Esophagus (tissue), 2 donors: ENCODE results near the gene CPNE1. TPM values are rescaled to one million over a fixed set of nuclear protein-coding genes. Genes with fewer than 3 reads are reported as not detected.

Source experiments
- H3K27ac ChIP-seq, 2 donors: one replicate each; pipeline ENCODE4 v1.5.1; 2013; ENCODE audit warnings: low read depth in 2 of 2, mild to moderate bottlenecking in 2 of 2, inconsistent platforms in 1 of 2, low read length in 1 of 2, moderate library complexity in 1 of 2
- H3K27me3 ChIP-seq, 2 donors: one replicate each; pipeline ENCODE4 v1.6.1; 2013; ENCODE audit warnings: low read length in 2 of 2, control low read depth in 1 of 2, mild to moderate bottlenecking in 1 of 2; ENCODE audit not compliant: insufficient read depth in 2 of 2, control insufficient read depth in 1 of 2
- H3K36me3 ChIP-seq, 2 donors: one replicate each; pipeline ENCODE4 v1.6.1; 2013; ENCODE audit warnings: low read length in 1 of 2; ENCODE audit not compliant: control insufficient read depth in 2 of 2, insufficient read depth in 2 of 2
- H3K4me1 ChIP-seq, 2 donors: one replicate each; pipeline ENCODE4 v1.6.1; 2013; ENCODE audit warnings: low read length in 1 of 2; ENCODE audit not compliant: control insufficient read depth in 2 of 2, insufficient read depth in 2 of 2
- H3K4me3 ChIP-seq, 2 donors: one replicate each; pipeline ENCODE4 v1.5.1; 2013; ENCODE audit warnings: low read length in 2 of 2, mild to moderate bottlenecking in 2 of 2, low read depth in 1 of 2, moderate library complexity in 1 of 2
- H3K9me3 ChIP-seq, 2 donors: one replicate each; pipeline ENCODE4 v1.6.1; 2013; ENCODE audit warnings: mild to moderate bottlenecking in 2 of 2, low read depth in 1 of 2, low read length in 1 of 2, moderate library complexity in 1 of 2; ENCODE audit not compliant: control insufficient read depth in 2 of 2, insufficient read depth in 1 of 2
- WGBS, 2 donors: extraction: QIAGEN DNeasy Blood & Tissue Kit; methylation state at CpG; one replicate each; pipeline ENCODE4 v1.1.7; 2013; 5-methylcytosine and 5-hydroxymethylcytosine counted together
- polyA plus RNA-seq, 2 donors: library from polyadenylated mRNA; stranded (reverse); fragments of 200-250 nt; gene quantifications; one replicate each; pipeline ENCODE4 v1.2.3, GENCODE V29; 2013
- donor health status: healthy with polysubstance abuse.
- donor health status: Bipolar disorder and iron deficiency.

The CPNE1 gene
- polyA plus RNA-seq, 2 donors = 88.9 to 119 TPM

- H3K27ac ChIP-seq = no peak overlapping the region
- no peak overlapping the region for H3K4me3 ChIP-seq
- no peaks in the 10 kb centered on the region for H3K36me3 ChIP-seq
- WGBS, 2 donors = 87 to 90% methylated on average over 11 of the region's 11 CpGs
- H3K9me3 ChIP-seq = no peaks in the 10 kb centered on the region
- peaks cover 0 to 6% of the 10 kb centered on the region in 2 donors for H3K27me3 ChIP-seq
- peaks cover 1 to 18% of the 10 kb centered on the region in 2 donors for H3K4me1 ChIP-seq
These were observed 60.8 kb downstream of the CPNE1 start for GRCh38 chr20:35603695-35604448.

- Histone ChIP-seq H3K9me3 (no peaks in the 10 kb centered on the region), H3K27me3 (peaks cover 0 to 6% of the 10 kb centered on the region in 2 donors), H3K27ac (no peak overlapping the region), H3K4me3 (no peak overlapping the region), H3K36me3 (no peaks in the 10 kb centered on the region), H3K4me1 (peaks cover 3 to 18% of the 10 kb centered on the region in 2 donors)
- 93% methylated on average over 15 of the region's 15 CpGs for WGBS, 2 donors
These were observed 61.7 kb downstream of the CPNE1 start for GRCh38 chr20:35602851-35603495.

- peaks cover 0 to 6% of the 10 kb centered on the region in 2 donors for H3K27me3 ChIP-seq
- peaks cover 3 to 12% of the 10 kb centered on the region in 2 donors for H3K4me1 ChIP-seq
- 31 to 32% methylated on average over 28 to 30 of the region's 30 CpGs for WGBS, 2 donors
- no peaks in the 10 kb centered on the region for H3K9me3 ChIP-seq
- no peak overlapping the region for H3K27ac ChIP-seq
- no peaks in the 10 kb centered on the region for H3K36me3 ChIP-seq
- H3K4me3 ChIP-seq = peak overlapping the region; percentile 32 to 47
These were observed 62.7 kb downstream of the CPNE1 start for GRCh38 chr20:35601990-35602389.

GRCh38 chr20:35600993-35601973 lies 63.4 kb downstream of the CPNE1 start:
- Histone ChIP-seq H3K4me3 (peak overlapping the region; percentile 32 to 47), H3K4me1 (peaks cover 3 to 12% of the 10 kb centered on the region in 2 donors), H3K27ac (no peak overlapping the region), H3K36me3 (no peaks in the 10 kb centered on the region), H3K27me3 (peaks cover 0 to 6% of the 10 kb centered on the region in 2 donors), H3K9me3 (no peaks in the 10 kb centered on the region)
- WGBS, 2 donors = 1% methylated on average over 80 to 103 of the region's 103 CpGs

GRCh38 chr20:35600176-35600992 lies 64.3 kb downstream of the CPNE1 start:
- H3K27me3 ChIP-seq = peaks cover 0 to 6% of the 10 kb centered on the region in 2 donors
- peaks cover 4 to 15% of the 10 kb centered on the region in 2 donors for H3K4me1 ChIP-seq
- H3K27ac ChIP-seq = no peak overlapping the region
- no peaks in the 10 kb centered on the region for H3K36me3 ChIP-seq
- H3K4me3 ChIP-seq = peak overlapping the region; percentile 12 to 32
- 32 to 33% methylated on average over 32 to 34 of the region's 34 CpGs for WGBS, 2 donors
- H3K9me3 ChIP-seq = no peaks in the 10 kb centered on the region

- H3K4me1 ChIP-seq = peaks cover 6 to 16% of the 10 kb centered on the region in 2 donors
- WGBS, 2 donors = 93 to 95% methylated on average over 9 of the region's 9 CpGs
These were observed 65.0 kb downstream of the CPNE1 start for GRCh38 chr20:35599776-35600120.

GRCh38 chr20:35598899-35599775 lies 65.6 kb downstream of the CPNE1 start:
- Histone ChIP-seq H3K27me3 (peaks cover 0 to 6% of the 10 kb centered on the region in 2 donors), H3K9me3 (no peaks in the 10 kb centered on the region), H3K27ac (no peak overlapping the region), H3K4me3 (no peak overlapping the region), H3K4me1 (peaks cover 6 to 16% of the 10 kb centered on the region in 2 donors), H3K36me3 (no peaks in the 10 kb centered on the region)
- WGBS, 2 donors = 82 to 84% methylated on average over 22 of the region's 22 CpGs

More at GRCh38 chr20:35599776-35600120, 65.0 kb downstream of the CPNE1 start:
- no peak overlapping the region for H3K27ac ChIP-seq
- no peaks in the 10 kb centered on the region for H3K9me3 ChIP-seq
- H3K4me3 ChIP-seq = no peak overlapping the region
- H3K36me3 ChIP-seq = no peaks in the 10 kb centered on the region
- H3K27me3 ChIP-seq = peaks cover 0 to 6% of the 10 kb centered on the region in 2 donors

- peaks cover 0 to 6% of the 10 kb centered on the region in 2 donors for H3K27me3 ChIP-seq
- 50 to 70% methylated on average over 7 of the region's 7 CpGs for WGBS, 2 donors
- no peaks in the 10 kb centered on the region for H3K9me3 ChIP-seq
- H3K4me3 ChIP-seq = no peak overlapping the region
- H3K36me3 ChIP-seq = no peaks in the 10 kb centered on the region
- H3K27ac ChIP-seq = no peak overlapping the region
- H3K4me1 ChIP-seq = peaks cover 6 to 16% of the 10 kb centered on the region in 2 donors
These were observed 66.2 kb downstream of the CPNE1 start for GRCh38 chr20:35598476-35598875.
